Fibroblast of lung (primary cell): ENCODE data around the gene GPC2. TPM values are rescaled to one million over a fixed set of nuclear protein-coding genes. Genes with fewer than 3 reads are reported as not detected.

ENCODE experiments used
- DNase-seq, 2 donors: peaks; one replicate each; pipeline versions ENCODE4 v3.0.0 to v3.0.0-alpha.2; 2010; ENCODE audit warnings: low read depth in 2 of 2
- H2AFZ ChIP-seq: 2 replicates; pipeline ENCODE4 v1.5.1; 2012; ENCODE audit warnings: low read length, control low read depth, inconsistent platforms
- H3K27ac ChIP-seq: 2 replicates; pipeline ENCODE4 v1.5.1; 2011; ENCODE audit warnings: low read length, control low read depth; ENCODE audit not compliant: insufficient read depth
- H3K27me3 ChIP-seq: 2 replicates; pipeline ENCODE4 v1.5.1; 2011; ENCODE audit warnings: mild to moderate bottlenecking, low read length; ENCODE audit not compliant: control insufficient read depth, insufficient read depth
- H3K36me3 ChIP-seq: 2 replicates; pipeline ENCODE4 v1.5.1; 2011; ENCODE audit warnings: low read length; ENCODE audit not compliant: control insufficient read depth, insufficient read depth
- H3K4me1 ChIP-seq: 2 replicates; pipeline ENCODE4 v1.5.1; 2011; ENCODE audit warnings: low read length; ENCODE audit not compliant: control insufficient read depth, insufficient read depth; ENCODE audit errors: extremely low read depth
- H3K4me2 ChIP-seq: 2 replicates; pipeline ENCODE4 v1.5.1; 2011; ENCODE audit warnings: low read length, control low read depth; ENCODE audit not compliant: insufficient read depth; ENCODE audit errors: extremely low read depth
- H3K4me3 ChIP-seq, 4 experiments: fragments of 200-600 bp in 1 of 4; sonication (generic) in 1 of 4; replicated peaks in 1 of 4; 2 replicates each; pipeline ENCODE4 v1.5.1; 2011 to 2016; ENCODE audit warnings: low read length in 4 of 4, low read depth in 3 of 4, mild to moderate bottlenecking in 3 of 4, control low read depth in 2 of 4, inconsistent platforms in 1 of 4, mixed read lengths in 1 of 4; ENCODE audit not compliant: insufficient read depth in 1 of 4; ENCODE audit errors: control extremely low read depth in 1 of 4
- H3K79me2 ChIP-seq: 2 replicates; pipeline ENCODE4 v1.5.1; 2012; ENCODE audit warnings: mild to moderate bottlenecking, low read length, inconsistent platforms; ENCODE audit not compliant: control insufficient read depth, insufficient read depth
- H3K9ac ChIP-seq: 2 replicates; pipeline ENCODE4 v1.5.1; 2011; ENCODE audit warnings: mild to moderate bottlenecking, low read length, control low read depth; ENCODE audit not compliant: insufficient read depth
- H3K9me3 ChIP-seq: 2 replicates; pipeline ENCODE4 v1.5.1; 2012; ENCODE audit warnings: low read depth, low read length; ENCODE audit not compliant: control insufficient read depth, insufficient read depth
- H4K20me1 ChIP-seq: 2 replicates; pipeline ENCODE4 v1.5.1; 2011; ENCODE audit warnings: low read length; ENCODE audit not compliant: control insufficient read depth, insufficient read depth; ENCODE audit errors: extremely low read depth
- CTCF ChIP-seq, 2 donors: IDR thresholded peaks in 1 of 2; conservative IDR thresholded peaks in 1 of 2; 1 replicate in 1 of 2; 2 replicates in 1 of 2; pipeline ENCODE4 v1.5.1; 2011 to 2012; ENCODE audit warnings: low read length in 2 of 2, control low read depth in 1 of 2, inconsistent platforms in 1 of 2, low read depth in 1 of 2, mild to moderate bottlenecking in 1 of 2
- EZH2 ChIP-seq: IDR thresholded peaks from 2 replicates; pipeline ENCODE4 v1.5.1; 2012; ENCODE audit warnings: low read length, control low read depth, mild to moderate bottlenecking; ENCODE audit errors: missing control alignments
- polyA plus RNA-seq, 2 donors: library from polyadenylated mRNA; depleted of rRNA in 1 of 2; stranded (reverse) in 1 of 2; unstranded in 1 of 2; fragments of >200 nt; gene quantifications; 2 replicates each; pipeline ENCODE4 v1.2.1, GENCODE V29; 2011 to 2012; ENCODE audit warnings: missing spikeins in 1 of 2
- total RNA-seq: library from RNA; depleted of rRNA; stranded (reverse); fragments of >200 nt; gene quantifications from 2 replicates; pipeline ENCODE4 v1.2.1, GENCODE V29; 2014

GPC2 gene
- total and polyA plus RNA-seq, 2 donors (not counting 1 experiment from before 2014, with no cell fraction given) = 0.35 to 2.3 TPM

- Histone ChIP-seq H3K4me2 (no peak overlapping the region), H3K4me1 (no peaks in the 10 kb centered on the region), H3K4me3 (no peak overlapping the region), H4K20me1 (no peaks in the 10 kb centered on the region), H3K9ac (no peak overlapping the region), H2AFZ (no peak overlapping the region), H3K27me3 (no peaks in the 10 kb centered on the region), H3K9me3 (no peaks in the 10 kb centered on the region), H3K27ac (no peak overlapping the region), H3K79me2 (no peaks in the 10 kb centered on the region), H3K36me3 (no peaks in the 10 kb centered on the region)
- DNase-seq = no peak
- no peak for TF ChIP-seq EZH2
- TF ChIP-seq CTCF (conservative IDR thresholded peaks at IDR 0.05 in 1 of 2, IDR thresholded peaks at IDR 0.05 in 1 of 2; ENCODE audit: low read depth in 1 of 2, low read length in 2 of 2) = no peak
Measured at GRCh38 chr7:100173806-100174495, 3.2 kb downstream of the GPC2 start.

- Histone ChIP-seq H3K27me3 (no peaks in the 10 kb centered on the region), H3K4me2 (no peak overlapping the region), H3K4me1 (peaks cover 4% of the 10 kb centered on the region), H2AFZ (no peak overlapping the region), H4K20me1 (no peaks in the 10 kb centered on the region), H3K79me2 (no peaks in the 10 kb centered on the region), H3K4me3 (no peak overlapping the region), H3K36me3 (no peaks in the 10 kb centered on the region), H3K27ac (no peak overlapping the region), H3K9ac (no peak overlapping the region), H3K9me3 (no peaks in the 10 kb centered on the region)
- no peak for DNase-seq
- no peak for TF ChIP-seq CTCF (conservative IDR thresholded peaks at IDR 0.05 in 1 of 2, IDR thresholded peaks at IDR 0.05 in 1 of 2; ENCODE audit: low read depth in 1 of 2, low read length in 2 of 2)
- TF ChIP-seq EZH2 = no peak
Measured at GRCh38 chr7:100171840-100172239, 5.3 kb downstream of the GPC2 start.

- Histone ChIP-seq H3K9me3 (no peaks in the 10 kb centered on the region), H3K79me2 (no peaks in the 10 kb centered on the region), H3K4me3 (no peak overlapping the region), H3K27ac (no peak overlapping the region), H3K27me3 (no peaks in the 10 kb centered on the region), H3K36me3 (no peaks in the 10 kb centered on the region), H2AFZ (no peak overlapping the region), H3K9ac (no peak overlapping the region), H3K4me2 (no peak overlapping the region), H3K4me1 (peaks cover 4% of the 10 kb centered on the region), H4K20me1 (no peaks in the 10 kb centered on the region)
- TF ChIP-seq EZH2 = no peak
- no peak for TF ChIP-seq CTCF (conservative IDR thresholded peaks at IDR 0.05 in 1 of 2, IDR thresholded peaks at IDR 0.05 in 1 of 2; ENCODE audit: low read depth in 1 of 2, low read length in 2 of 2)
- DNase-seq = no peak
Measured at GRCh38 chr7:100171087-100171681, 6.0 kb downstream of the GPC2 start.
